Neural progenitor cell (in vitro differentiated cells): ENCODE results near the gene ZRSR2.

Experiments used
- CTCF ChIP-seq: fragments of 200-600 bp; sonication (generic); IDR thresholded peaks from 2 replicates; pipeline ENCODE4 v1.5.1; 2017; ENCODE audit warnings: antibody characterized with exemption, mild to moderate bottlenecking
- EZH2phosphoT487 ChIP-seq: fragments of 200-600 bp; sonication (generic); IDR thresholded peaks from 2 replicates; pipeline ENCODE4 v1.6.1; 2017; ENCODE audit warnings: antibody characterized with exemption

DNA sequence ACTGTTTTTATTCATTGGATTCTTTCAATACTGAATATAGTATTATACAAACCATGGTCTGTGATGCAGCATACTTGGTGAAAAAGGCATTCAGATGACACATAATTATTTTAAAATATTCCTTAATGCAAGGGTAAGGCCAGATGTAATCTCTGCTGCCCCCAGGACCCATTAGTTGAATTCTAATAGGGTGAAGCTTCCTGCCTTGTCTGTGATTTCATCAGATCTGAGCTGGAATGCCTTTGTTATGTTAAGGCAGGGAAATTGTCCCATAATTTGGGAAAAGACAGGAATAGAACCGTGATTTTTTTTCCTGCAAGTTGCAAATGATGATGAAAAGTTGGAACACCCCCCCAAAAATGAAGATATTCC is 26.1 kb downstream of the ZRSR2 start:
- TF ChIP-seq CTCF (no peak), EZH2phosphoT487 (no peak)
